GM06990 (cell line): ENCODE results near the gene ZNF618.

Experiments
- DNase-seq: peaks from one replicate; pipeline ENCODE4 v3.0.0-alpha.2; 2011; ENCODE audit not compliant: insufficient read length; ENCODE audit errors: extremely low read depth
- H3K27me3 ChIP-seq: replicated peaks from 2 replicates; pipeline ENCODE4 v1.6.0; 2011; ENCODE audit warnings: low read length; ENCODE audit not compliant: control insufficient read depth, insufficient read depth
- H3K36me3 ChIP-seq: 2 replicates; pipeline ENCODE4 v1.5.1; 2011; ENCODE audit warnings: low read length; ENCODE audit not compliant: control insufficient read depth, insufficient read depth
- H3K4me3 ChIP-seq: replicated peaks from 2 replicates; pipeline ENCODE4 v1.5.1; 2011; ENCODE audit warnings: low read depth, mild to moderate bottlenecking, control low read depth, low read length
- TF ChIP-seq, protein P1 (sequence below): IDR thresholded peaks from 2 replicates; pipeline ENCODE4 v1.5.1; 2011; ENCODE audit warnings: low read length, control low read depth, mild to moderate bottlenecking, inconsistent platforms; ENCODE audit not compliant: insufficient read depth, poor library complexity, severe bottlenecking

The ZNF618 gene

DNA sequence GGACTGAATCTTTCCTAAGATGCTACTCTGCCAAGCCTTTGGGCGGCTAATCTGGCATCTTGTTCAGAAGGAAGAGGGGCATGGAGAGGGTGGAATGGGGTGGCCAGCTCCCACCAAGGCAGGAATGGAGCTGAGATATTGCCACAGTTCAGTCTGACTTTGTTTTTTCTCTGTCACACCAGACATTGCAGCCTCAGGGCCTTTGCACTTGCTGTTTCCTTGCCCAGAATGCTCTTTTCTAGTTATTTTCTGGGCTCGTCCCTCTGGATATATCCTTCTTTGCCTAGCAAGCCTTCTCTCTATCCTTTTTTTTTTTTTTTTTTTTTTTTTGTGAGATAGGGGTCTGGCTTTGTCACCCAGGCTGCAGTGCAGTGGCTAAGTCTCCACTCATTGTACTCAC lies 40.8 kb downstream of the ZNF618 start:
- TF ChIP-seq, protein P1, sequence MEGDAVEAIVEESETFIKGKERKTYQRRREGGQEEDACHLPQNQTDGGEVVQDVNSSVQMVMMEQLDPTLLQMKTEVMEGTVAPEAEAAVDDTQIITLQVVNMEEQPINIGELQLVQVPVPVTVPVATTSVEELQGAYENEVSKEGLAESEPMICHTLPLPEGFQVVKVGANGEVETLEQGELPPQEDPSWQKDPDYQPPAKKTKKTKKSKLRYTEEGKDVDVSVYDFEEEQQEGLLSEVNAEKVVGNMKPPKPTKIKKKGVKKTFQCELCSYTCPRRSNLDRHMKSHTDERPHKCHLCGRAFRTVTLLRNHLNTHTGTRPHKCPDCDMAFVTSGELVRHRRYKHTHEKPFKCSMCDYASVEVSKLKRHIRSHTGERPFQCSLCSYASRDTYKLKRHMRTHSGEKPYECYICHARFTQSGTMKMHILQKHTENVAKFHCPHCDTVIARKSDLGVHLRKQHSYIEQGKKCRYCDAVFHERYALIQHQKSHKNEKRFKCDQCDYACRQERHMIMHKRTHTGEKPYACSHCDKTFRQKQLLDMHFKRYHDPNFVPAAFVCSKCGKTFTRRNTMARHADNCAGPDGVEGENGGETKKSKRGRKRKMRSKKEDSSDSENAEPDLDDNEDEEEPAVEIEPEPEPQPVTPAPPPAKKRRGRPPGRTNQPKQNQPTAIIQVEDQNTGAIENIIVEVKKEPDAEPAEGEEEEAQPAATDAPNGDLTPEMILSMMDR = no peak
- DNase-seq = no peak
- Histone ChIP-seq H3K27me3 (no peaks in the 10 kb centered on the region; the same call in none of the 2 replicates), H3K4me3 (no peak overlapping the region), H3K36me3 (no peaks in the 10 kb centered on the region)

DNA sequence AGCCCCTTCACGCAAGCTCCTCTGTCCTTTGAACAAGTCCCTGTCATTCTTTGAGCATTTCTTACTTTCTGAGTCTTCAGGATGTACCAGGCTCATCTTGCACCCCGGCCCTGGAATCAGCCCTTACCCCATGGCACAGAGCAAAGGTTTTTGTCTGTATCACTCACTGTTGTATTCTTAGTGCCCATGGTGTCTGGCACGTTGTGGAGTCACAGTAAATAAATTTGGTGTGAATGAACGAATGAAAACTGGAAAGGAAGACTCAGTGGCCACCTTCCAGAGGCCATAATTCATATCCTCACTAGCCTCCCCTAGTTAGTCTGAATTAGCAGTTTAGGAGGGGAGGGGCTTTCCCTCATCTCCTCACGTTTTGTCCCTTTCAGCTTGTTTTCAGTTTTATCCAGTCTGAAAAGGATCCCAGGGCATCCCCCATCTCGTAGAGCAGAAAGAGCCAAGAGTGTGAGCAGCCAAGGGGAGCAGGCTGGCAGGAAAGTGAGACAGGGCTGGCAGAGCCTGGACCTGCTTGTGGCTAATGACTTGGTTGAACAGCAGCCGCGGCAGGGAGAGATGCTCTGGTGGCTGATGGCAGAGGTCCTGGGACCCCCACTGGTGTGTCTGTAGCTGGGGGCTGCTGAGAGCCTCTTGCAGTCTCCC lies 42.7 kb downstream of the ZNF618 start:
- DNase-seq = no peak
- Histone ChIP-seq H3K27me3 (no peaks in the 10 kb centered on the region; the same call in none of the 2 replicates), H3K36me3 (no peaks in the 10 kb centered on the region), H3K4me3 (no peak overlapping the region)
- TF ChIP-seq, protein P1 = no peak

DNA sequence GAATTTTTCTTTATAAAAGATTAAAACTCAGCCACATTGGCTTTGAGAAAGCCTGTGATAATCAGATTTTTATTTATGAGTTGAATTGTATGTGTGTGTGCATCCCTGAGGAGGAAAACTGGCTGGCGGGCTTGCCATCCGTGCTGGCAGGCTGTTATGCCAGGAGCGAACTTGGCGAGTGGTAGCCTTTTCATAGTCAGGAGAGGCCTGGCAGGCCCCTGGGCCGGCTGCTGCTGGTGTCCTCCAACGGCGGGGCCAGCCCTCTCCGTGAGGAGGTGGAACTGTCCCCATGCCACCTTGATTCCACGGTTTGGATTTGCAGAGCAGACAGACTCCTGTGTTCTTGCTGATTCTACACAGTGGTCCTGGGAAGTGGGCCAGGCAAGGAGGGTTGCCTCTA lies 43.3 kb downstream of the ZNF618 start:
- DNase-seq = no peak
- Histone ChIP-seq H3K4me3 (no peak overlapping the region), H3K36me3 (no peaks in the 10 kb centered on the region), H3K27me3 (no peaks in the 10 kb centered on the region; the same call in none of the 2 replicates)
- TF ChIP-seq, protein P1 = no peak

DNA sequence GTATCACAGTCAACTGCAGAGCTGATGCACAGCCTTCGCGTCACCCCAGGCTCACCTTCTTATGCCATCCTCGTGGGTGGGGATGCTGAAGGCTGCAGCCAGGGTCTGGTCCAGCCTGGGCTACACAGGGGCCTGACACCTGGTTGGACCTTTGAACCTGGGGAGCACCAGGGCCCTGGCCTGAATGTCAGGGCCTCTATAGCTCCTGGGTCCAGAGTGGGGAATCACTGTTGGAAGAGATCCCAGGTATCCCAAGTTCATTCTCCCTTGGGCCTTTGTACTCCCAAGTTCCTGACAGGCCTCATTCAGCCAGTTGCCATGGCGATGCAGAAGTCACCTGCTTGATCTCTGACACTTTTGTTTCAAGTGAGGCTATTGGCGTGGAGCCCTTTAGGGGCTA lies 43.8 kb downstream of the ZNF618 start:
- no peak for DNase-seq
- H3K36me3 ChIP-seq = no peaks in the 10 kb centered on the region
- H3K27me3 ChIP-seq = no peaks in the 10 kb centered on the region; the same call in none of the 2 replicates
- TF ChIP-seq, protein P1 = no peak
- H3K4me3 ChIP-seq = no peak overlapping the region

DNA sequence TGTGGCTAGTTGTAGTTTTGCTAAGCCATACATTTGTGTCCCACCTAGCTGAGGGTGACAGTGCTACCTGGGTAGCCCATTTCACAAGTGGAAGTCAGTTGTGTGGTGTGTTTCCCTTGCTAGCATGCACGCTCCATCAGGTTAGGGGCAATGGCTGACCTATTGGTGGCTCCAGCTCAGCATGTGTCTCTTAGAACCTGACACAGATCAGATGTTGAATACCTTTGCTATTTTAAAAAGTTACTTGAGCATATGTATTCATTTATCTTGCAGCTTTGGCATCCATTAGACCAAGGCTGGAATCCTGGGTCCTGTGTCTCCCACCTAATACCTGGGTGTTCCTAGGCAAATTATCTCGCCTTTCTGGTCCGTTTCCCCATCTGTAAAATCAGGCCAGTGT lies 44.8 kb downstream of the ZNF618 start:
- no peaks in the 10 kb centered on the region for H3K36me3 ChIP-seq
- no peaks in the 10 kb centered on the region; the same call in 1 of the 2 replicates for H3K27me3 ChIP-seq
- TF ChIP-seq, protein P1 = no peak
- no peak for DNase-seq
- H3K4me3 ChIP-seq = no peak overlapping the region

DNA sequence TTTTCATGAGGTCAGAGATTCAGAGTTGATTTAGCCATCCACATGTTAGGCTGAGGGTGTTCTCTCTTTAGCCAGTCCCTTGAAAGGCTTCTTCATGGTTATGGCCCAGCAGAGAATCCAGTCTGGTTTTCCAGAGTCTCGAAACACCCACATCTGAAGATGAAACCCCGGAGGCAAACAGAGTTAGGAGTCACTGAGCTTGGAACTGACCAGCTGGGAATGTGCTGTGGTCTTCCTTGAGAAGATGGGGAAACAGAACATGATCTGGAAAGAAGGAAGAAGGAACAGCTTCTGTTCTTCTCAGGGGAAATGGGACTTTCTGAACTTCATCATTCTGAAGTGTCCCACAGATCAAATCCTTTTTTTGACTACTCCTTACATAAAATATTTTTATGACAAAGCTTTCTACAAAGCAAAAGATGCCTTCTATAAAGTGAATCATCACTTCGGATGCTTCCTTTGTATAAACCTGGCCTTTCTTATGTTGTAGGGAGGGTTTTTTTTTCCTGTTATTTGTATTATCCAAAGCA lies 45.4 kb downstream of the ZNF618 start:
- TF ChIP-seq, protein P1 = no peak
- Histone ChIP-seq H3K27me3 (no peaks in the 10 kb centered on the region; the same call in 1 of the 2 replicates), H3K4me3 (no peak overlapping the region), H3K36me3 (no peaks in the 10 kb centered on the region)
- DNase-seq = no peak
